HepG2 (cell line): ENCODE data around the gene AKR1C4. TPM values are rescaled to one million over a fixed set of nuclear protein-coding genes. Genes with fewer than 3 reads are reported as not detected.
A peak's percentile ranks its signal among the peaks of the same experiment; 100 is the strongest.

Experiments
- CREM ChIP-seq, 2 experiments: sonication (generic) in 1 of 2; formaldehyde crosslinking in 1 of 2; IDR thresholded peaks; 2 replicates each; pipeline versions ENCODE4 v1.4.0 to v1.6.1; 2016 to 2020; ENCODE audit warnings: antibody characterized with exemption in 1 of 2, mild to moderate bottlenecking in 1 of 2, missing genetic modification reagents in 1 of 2
- FLYWCH1 ChIP-seq: sonication (generic); formaldehyde crosslinking; IDR thresholded peaks from 2 replicates; pipeline ENCODE4 v1.8.1; 2023; ENCODE audit warnings: mild to moderate bottlenecking, missing genetic modification reagents
- FOXA3 ChIP-seq: IDR thresholded peaks from 2 replicates; pipeline ENCODE4 v1.6.1; 2016; ENCODE audit warnings: missing genetic modification reagents, missing compliant biosample characterization
- FOXJ3 ChIP-seq: sonication (generic); formaldehyde crosslinking; IDR thresholded peaks from 2 replicates; pipeline ENCODE4 v1.4.0; 2020; ENCODE audit warnings: missing genetic modification reagents, mild to moderate bottlenecking, borderline replicate concordance
- HNRNPH1 ChIP-seq: fragments of 200-400 bp; formaldehyde crosslinking; optimal IDR thresholded peaks from 2 replicates; pipeline ENCODE3; 2017; ENCODE audit warnings: mild to moderate bottlenecking, low read depth, low read length
- HOXA7 ChIP-seq: sonication (generic); formaldehyde crosslinking; IDR thresholded peaks from 2 replicates; pipeline ENCODE4 v1.8.1; 2022; ENCODE audit warnings: mild to moderate bottlenecking, missing genetic modification reagents, moderate library complexity
- IKZF1 ChIP-seq: fragments of 450-650 bp; IDR thresholded peaks from 2 replicates; pipeline ENCODE4 v1.7.1; 2016
- KLF9 ChIP-seq: IDR thresholded peaks from 2 replicates; pipeline ENCODE4 v1.6.1; 2016; ENCODE audit warnings: low read depth
- MAX ChIP-seq: IDR thresholded peaks from 2 replicates; pipeline ENCODE4 v1.6.1; 2012; ENCODE audit warnings: inconsistent platforms
- MXD4 ChIP-seq: IDR thresholded peaks from 2 replicates; pipeline ENCODE4 v1.6.1; 2016; ENCODE audit warnings: mild to moderate bottlenecking, missing biosample characterization, missing genetic modification reagents
- NCOA2 ChIP-seq: sonication (generic); formaldehyde crosslinking; IDR thresholded peaks from 2 replicates; pipeline ENCODE4 v1.8.0; 2022; ENCODE audit warnings: inconsistent platforms
- NFIB ChIP-seq: sonication (generic); formaldehyde crosslinking; IDR thresholded peaks from 2 replicates; pipeline ENCODE4 v1.9.0; 2021; ENCODE audit warnings: missing genetic modification reagents, mild to moderate bottlenecking, borderline replicate concordance
- NFKBIZ ChIP-seq: IDR thresholded peaks from 2 replicates; pipeline ENCODE4 v1.6.1; 2018; ENCODE audit warnings: missing genetic modification reagents, missing compliant biosample characterization
- NR2F1 ChIP-seq, 2 experiments: fragments of 450-650 bp in 1 of 2; formaldehyde crosslinking in 1 of 2; IDR thresholded peaks; 2 replicates each; pipeline versions ENCODE4 v1.5.0 to v1.6.1; 2016 to 2020; ENCODE audit warnings: mild to moderate bottlenecking in 1 of 2, missing compliant biosample characterization in 1 of 2, missing genetic modification reagents in 1 of 2, moderate library complexity in 1 of 2
- PAF1 ChIP-seq: IDR thresholded peaks from 2 replicates; pipeline ENCODE4 v1.6.1; 2016; ENCODE audit warnings: missing genetic modification reagents, missing compliant biosample characterization
- PCBP2 ChIP-seq: fragments of 200-400 bp; formaldehyde crosslinking; optimal IDR thresholded peaks from 2 replicates; pipeline ENCODE3; 2018; ENCODE audit warnings: low read length, low read depth; ENCODE audit not compliant: poor library complexity, severe bottlenecking
- SMYD3 ChIP-seq: sonication (generic); formaldehyde crosslinking; IDR thresholded peaks from 2 replicates; pipeline ENCODE4 v1.8.1; 2023; ENCODE audit warnings: mild to moderate bottlenecking, missing genetic modification reagents
- SNAPC5 ChIP-seq: sonication (generic); formaldehyde crosslinking; IDR thresholded peaks from 2 replicates; pipeline ENCODE4 v1.8.1; 2023; ENCODE audit warnings: mild to moderate bottlenecking, missing genetic modification reagents, borderline replicate concordance
- SNRNP70 ChIP-seq: fragments of 200-400 bp; formaldehyde crosslinking; IDR thresholded peaks from 2 replicates; pipeline ENCODE4 v1.6.1; 2017; ENCODE audit warnings: mild to moderate bottlenecking, low read depth, low read length, moderate library complexity
- SP5 ChIP-seq: IDR thresholded peaks from 2 replicates; pipeline ENCODE4 v1.6.1; 2016; ENCODE audit warnings: low read depth, borderline replicate concordance
- ZBTB20 ChIP-seq: sonication (generic); formaldehyde crosslinking; IDR thresholded peaks from 2 replicates; pipeline ENCODE4 v1.8.1; 2023; ENCODE audit warnings: missing genetic modification reagents, low read depth, mild to moderate bottlenecking, borderline replicate concordance
- ZBTB4 ChIP-seq: sonication (generic); formaldehyde crosslinking; IDR thresholded peaks from 2 replicates; pipeline ENCODE4 v1.4.0; 2020; ENCODE audit warnings: missing genetic modification reagents, mild to moderate bottlenecking, borderline replicate concordance
- ZFX ChIP-seq: sonication (generic); formaldehyde crosslinking; IDR thresholded peaks from 2 replicates; pipeline ENCODE4 v1.4.0; 2020; ENCODE audit warnings: mild to moderate bottlenecking, low read depth, missing genetic modification reagents, moderate library complexity
- ZFYVE20 ChIP-seq: sonication (generic); formaldehyde crosslinking; IDR thresholded peaks from 2 replicates; pipeline ENCODE4 v1.8.0; 2023; ENCODE audit warnings: low read depth, mild to moderate bottlenecking, moderate library complexity, missing genetic modification reagents, borderline replicate concordance
- ZNF256 ChIP-seq: sonication (generic); formaldehyde crosslinking; conservative IDR thresholded peaks from 2 replicates; pipeline ENCODE4 v1.4.0; 2020; ENCODE audit warnings: missing genetic modification reagents
- ZNF383 ChIP-seq: sonication (generic); formaldehyde crosslinking; IDR thresholded peaks from 2 replicates; pipeline ENCODE4 v1.4.0; 2020; ENCODE audit warnings: missing genetic modification reagents, mild to moderate bottlenecking, borderline replicate concordance
- ZNF552 ChIP-seq: sonication (generic); formaldehyde crosslinking; IDR thresholded peaks from 2 replicates; pipeline ENCODE4 v1.9.0; 2022; ENCODE audit warnings: missing genetic modification reagents, mild to moderate bottlenecking, borderline replicate concordance
- ZNF557 ChIP-seq: sonication (generic); formaldehyde crosslinking; IDR thresholded peaks from 2 replicates; pipeline ENCODE4 v1.4.0; 2020; ENCODE audit warnings: missing genetic modification reagents
- ZSCAN9 ChIP-seq: IDR thresholded peaks from 2 replicates; pipeline ENCODE4 v1.6.1; 2016; ENCODE audit warnings: borderline replicate concordance
- polyA plus RNA-seq, 8 experiments: library from polyadenylated mRNA; depleted of rRNA in 3 of 8; stranded (reverse) in 7 of 8; unstranded in 1 of 8; fragments of >200 nt; fragmentation: Illumina TruSeq in 4 of 8; extraction: Trizol in 4 of 8; gene quantifications; 2 replicates each; pipeline versions ENCODE4 v1.2.1 to v1.2.3, GENCODE V29; 2011 to 2016; ENCODE audit warnings: low read depth in 4 of 8, missing spikeins in 1 of 8, mixed read lengths in 1 of 8; ENCODE audit not compliant: insufficient read depth in 1 of 8
- total RNA-seq, 5 experiments: library from RNA; depleted of rRNA; stranded (reverse); fragments of >200 nt; fragmentation: Illumina TruSeq; extraction: Trizol; gene quantifications; 2 replicates each; pipeline ENCODE4 v1.2.3, GENCODE V29; 2016; ENCODE audit warnings: low read depth in 1 of 5

Gene AKR1C4
- total and polyA plus RNA-seq, 2 of the 13 experiments (the other 11 are each of a cell fraction or from before 2014, with no cell fraction given): 0.18 to 1.3 TPM

- TF ChIP-seq MAX: no peak
- TF ChIP-seq ZNF557 (CRISPR knock-in tag): no peak
- TF ChIP-seq FOXJ3 (CRISPR knock-in tag): peak; percentile 80; the same call in 1 of the 2 replicates
- TF ChIP-seq IKZF1: no peak
- no peak for TF ChIP-seq ZNF552 (CRISPR knock-in tag)
- peak in 1 of 2 experiments; percentile 57; a peak in 2 of 4 replicates for TF ChIP-seq NR2F1 (CRISPR knock-in tag; IDR thresholded peaks at IDR 0.05)
- TF ChIP-seq FLYWCH1: no peak
- no peak for TF ChIP-seq HOXA7 (CRISPR knock-in tag)
- TF ChIP-seq FOXA3 (CRISPR knock-in tag): peak; percentile 84
- peak; percentile 99 for TF ChIP-seq NCOA2 (CRISPR knock-in tag)
- no peak for TF ChIP-seq SNAPC5 (CRISPR knock-in tag)
- no peak for TF ChIP-seq SNRNP70
- TF ChIP-seq MXD4 (CRISPR knock-in tag): no peak
- no peak for TF ChIP-seq KLF9 (CRISPR knock-in tag)
- TF ChIP-seq PCBP2: no peak
- no peak for TF ChIP-seq ZNF256 (CRISPR knock-in tag)
- TF ChIP-seq SMYD3: 0 out of 2 replicates have a peak, but pooled peaks have one; percentile 41
- TF ChIP-seq ZFYVE20 (CRISPR knock-in tag): no peak
- TF ChIP-seq PAF1 (CRISPR knock-in tag): peak; percentile 35
- peak; percentile 90 for TF ChIP-seq CREM (IDR thresholded peaks at IDR 0.05)
- no peak for TF ChIP-seq CREM (CRISPR knock-in tag; IDR thresholded peaks at IDR 0.05)
- peak; percentile 64; the same call in 1 of the 2 replicates for TF ChIP-seq ZBTB20 (CRISPR knock-in tag)
- TF ChIP-seq ZBTB4: no peak
- TF ChIP-seq ZSCAN9: 0 out of 2 replicates have a peak, but pooled peaks have one; percentile 68
- TF ChIP-seq NFIB (CRISPR knock-in tag): no peak
- no peak for TF ChIP-seq HNRNPH1
- TF ChIP-seq SP5 (CRISPR knock-in tag): peak; percentile 69; the same call in 1 of the 2 replicates
- no peak for TF ChIP-seq ZNF383
- peak; percentile 56; the same call in 1 of the 2 replicates for TF ChIP-seq NFKBIZ (CRISPR knock-in tag)
- TF ChIP-seq ZFX (CRISPR knock-in tag): no peak
These were observed 48.5 kb upstream of the AKR1C4 start (continued) for GRCh38 chr10:5147981-5148677.
